ENCODE results near the gene VPS52.

The VPS52 gene

DNA sequence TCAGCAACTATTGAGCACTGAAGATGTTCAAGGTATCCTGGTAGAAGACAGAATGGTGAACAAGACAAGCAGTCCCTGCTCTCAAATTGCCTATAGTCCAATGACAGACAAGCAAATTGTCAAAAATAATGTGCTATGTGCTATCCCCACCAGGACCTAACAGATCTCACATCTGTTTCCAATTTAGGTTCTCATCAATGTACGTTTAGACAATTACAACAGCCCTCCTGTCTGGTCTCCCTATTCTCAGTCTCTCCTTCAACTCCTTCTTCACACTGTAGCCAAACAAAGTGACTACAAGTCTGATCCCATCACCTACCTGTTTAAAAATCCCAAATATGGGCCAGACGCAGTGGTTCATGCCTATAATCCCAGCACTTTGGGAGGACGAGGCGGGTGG lies 34.7 kb upstream of the VPS52 start:
- no peak for DNase-seq

DNA sequence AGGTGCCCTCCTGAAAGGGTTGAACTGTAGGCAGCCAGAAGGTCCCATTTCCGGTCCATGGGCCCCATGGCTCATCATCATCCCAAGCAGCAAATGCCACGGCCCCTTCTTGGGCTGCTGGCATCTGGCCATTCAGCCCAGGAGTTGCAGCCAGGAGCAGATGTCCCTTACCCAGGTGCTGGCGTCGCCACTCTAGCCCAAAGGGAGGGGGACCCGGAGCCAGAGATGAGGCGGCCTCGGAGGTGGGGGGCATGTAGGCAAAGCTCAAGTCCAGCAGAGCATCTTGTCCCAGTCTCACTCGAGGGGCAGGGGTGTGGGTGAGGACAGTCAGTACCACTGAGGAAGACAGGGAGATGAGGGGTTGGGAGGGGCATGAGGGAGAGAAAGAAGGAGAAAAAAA lies 33.4 kb upstream of the VPS52 start:
- no peak for DNase-seq

DNA sequence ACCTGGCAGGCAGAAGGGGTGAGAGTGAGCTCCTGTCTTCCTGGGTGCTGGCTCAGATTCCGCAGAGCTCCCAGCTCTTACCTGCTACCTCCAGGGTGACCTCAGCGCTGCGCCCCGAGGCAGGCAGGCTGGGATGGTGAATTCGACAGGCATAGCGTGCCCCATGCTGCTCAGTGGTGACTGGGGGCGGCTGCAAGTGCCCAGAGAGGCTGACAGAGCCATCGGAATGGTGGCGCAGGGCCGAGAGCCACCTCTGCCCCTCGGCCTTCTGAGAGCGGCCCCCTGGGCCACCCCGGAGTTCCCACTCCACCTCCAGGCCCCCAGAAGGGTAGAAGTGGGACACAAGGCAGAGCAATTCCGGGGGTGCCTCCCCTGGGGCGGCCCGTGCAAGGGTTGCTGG lies 32.5 kb upstream of the VPS52 start:
- DNase-seq, result no peak

DNA sequence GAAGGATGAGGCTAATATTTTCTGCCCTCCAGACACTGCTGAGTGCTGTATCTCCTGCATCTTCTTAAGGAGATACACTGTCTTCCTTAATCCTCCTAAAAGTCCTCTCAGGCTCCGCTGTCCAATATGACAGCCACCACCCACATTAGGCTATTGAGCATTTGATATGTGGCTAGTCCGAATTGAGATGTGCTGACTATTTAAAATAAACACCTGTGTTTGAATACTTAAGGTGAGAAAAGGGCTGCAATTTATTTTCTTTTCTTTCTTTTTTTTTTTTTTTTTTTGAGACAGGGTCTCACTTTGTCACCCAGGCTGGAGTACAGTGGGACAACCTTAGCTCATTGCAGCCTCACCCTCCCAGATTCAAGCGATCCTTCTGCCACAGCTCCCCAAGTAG lies 30.2 kb upstream of the VPS52 start:
- no peak for DNase-seq

DNA sequence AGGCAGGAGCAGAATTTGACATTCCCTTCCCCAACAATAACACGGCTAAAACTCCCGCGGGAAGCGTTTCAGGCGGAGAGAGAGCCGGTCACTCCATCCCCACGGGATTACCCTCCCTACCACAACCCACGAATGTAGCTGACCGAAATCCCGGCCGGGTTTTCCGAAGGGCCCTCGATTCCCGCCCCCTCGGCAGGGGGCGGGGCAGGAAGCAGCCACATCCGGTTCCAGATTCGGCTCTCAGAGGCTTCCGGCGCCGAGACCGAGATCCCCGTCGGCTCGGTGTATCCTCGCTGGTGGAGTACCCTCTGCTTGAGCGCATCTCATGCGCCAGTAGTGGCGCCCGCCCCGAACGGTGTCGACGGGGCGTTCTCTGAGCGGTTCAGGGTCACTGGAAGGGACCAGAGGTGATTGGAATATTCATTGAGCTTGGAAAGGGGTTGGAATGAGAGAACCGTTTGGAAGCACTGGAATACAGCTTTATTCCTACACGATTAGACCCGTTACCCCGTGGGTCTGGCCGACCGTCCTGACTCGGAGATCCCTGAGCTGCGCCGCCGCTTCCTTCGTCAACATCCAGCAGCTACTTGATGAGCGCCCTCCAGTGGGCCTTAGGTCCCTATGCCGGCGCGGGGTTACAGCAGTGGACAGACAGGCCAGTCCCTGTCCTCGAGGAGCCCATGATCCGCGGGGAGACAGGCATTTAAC lies 27.7 kb upstream of the VPS52 start:
- peak; percentile 46 to 92 (median 83) for DNase-seq

DNA sequence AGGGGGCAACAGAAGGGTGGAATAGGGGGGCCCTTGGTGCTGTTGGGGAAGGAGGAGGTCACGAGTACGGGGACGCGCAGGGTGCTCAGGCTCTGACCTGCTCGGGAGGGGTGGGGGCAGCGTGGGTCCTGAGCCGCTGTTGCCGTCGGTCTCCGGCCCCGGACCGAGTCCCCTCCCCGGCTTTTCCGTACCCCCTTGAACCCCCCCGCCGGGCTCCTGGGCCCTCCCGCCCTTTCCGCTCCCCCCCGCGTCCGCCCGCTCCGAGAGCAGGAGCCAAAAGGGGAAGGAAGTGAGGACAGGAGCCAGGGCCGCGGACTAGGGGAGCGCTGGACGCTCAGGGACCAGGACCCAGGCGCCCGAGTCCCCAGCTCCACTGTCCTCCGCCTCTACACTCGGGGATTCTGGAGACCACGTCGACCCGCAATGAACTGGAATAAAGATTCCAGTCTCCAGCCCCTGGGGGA lies 27.1 kb upstream of the VPS52 start, which contains the start of gene RGL2:
TSS of gene RGL2 (minus strand) at position 170 of the 464 bp plus-strand sequence. CDS start 332 bp downstream, outside the sequence.
- peak in 51 of 56 donors; percentile 41 to 87 (median 75) for DNase-seq

DNA sequence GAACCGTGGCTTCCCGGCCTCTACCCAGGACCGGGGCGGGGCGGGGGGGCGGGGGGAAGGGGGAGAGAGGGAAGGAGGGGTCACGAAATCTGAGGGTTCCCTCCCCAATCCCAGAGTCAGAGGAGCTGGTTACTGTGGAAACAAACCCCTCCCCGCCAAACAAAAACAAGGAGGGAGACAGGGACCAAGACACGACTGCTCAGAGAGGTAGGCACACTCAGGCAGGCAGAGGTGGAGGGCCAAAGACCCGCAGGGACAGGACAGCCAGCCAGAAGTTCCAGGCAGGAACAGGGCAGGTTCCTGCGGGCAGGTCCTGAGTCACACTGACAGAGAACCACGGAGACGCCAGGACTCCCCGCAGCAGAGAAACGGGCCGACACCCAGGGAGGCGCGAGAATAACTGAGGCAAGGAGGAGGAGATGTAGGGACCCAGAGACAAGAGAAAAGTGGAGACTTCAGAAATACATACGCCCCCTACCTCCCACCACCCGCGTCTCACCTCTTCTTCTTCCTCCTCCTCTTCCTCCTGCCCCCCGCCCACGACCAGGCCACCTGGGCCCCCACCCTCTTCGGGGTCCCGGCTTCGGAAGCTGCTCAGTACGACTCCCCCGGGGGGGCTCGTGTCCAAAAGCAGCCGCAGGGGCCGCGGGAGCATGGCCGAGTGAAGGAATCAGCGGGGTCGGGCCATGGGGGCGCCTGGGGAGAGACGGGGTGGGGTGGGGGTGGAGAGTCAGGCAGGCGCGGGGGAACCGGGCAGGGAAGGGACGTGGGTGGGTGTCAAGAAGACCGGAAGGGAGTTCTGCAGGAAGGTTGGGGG lies 26.5 kb upstream of the VPS52 start:
- peak in 29 of 56 donors; percentile 12 to 65 (median 28) for DNase-seq

DNA sequence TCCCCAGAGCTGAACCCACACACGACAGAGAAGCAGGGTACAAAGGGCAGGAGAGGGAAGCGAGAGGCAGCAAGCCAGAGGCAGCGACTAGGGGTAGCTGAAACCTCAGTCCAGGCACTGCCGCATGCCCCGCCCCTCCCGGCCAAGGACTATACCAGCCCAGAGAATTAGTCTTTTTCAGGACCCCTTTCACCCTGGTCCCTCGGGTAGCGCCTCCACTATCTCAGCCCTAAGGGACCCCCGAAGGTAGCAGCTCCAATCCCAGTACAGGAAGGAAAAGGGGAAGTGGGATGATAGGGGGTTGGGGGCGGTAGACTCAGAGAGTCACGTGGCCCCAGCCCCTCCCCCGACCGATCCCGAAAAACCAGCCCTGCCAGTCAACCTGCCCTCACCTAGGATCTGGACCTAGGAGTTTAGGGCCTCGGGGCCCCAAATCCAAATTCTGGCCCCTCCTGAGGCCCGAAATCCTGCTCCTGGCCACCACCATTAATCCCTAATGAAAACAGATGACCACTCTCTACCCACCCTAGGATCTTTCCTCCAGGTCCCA lies 25.8 kb upstream of the VPS52 start:
- peak in 4 of 56 donors; percentile 20 to 29 (median 23) for DNase-seq

DNA sequence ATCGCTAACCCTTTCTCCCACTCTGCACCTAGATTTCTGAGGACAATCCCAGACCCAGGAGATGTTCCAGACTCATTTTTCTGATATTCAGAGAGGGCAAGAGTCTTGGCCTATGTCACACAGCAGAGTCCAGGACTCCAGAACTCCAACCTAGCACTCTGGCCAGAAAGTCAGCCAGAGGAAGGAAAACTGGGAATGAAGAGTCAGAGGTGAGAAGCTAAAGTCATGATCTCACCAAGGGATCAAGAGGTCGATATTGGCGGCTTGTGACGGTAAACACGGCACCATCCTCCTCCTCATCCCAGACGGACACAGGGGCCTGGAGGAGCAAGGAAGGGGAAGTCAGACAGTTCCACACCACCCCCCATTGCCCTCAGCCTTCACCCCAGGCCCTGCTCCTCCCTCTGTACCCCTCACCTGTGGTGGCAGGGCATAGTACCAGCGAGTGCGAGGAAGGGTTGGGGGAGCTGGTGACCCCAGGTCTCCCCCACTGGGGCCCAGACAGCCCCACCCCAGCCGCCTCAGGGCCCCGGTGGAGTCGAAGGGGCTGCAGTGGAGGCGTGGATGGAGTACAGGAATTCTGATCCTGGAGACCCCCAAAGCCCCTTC lies 25.2 kb upstream of the VPS52 start:
- no peak for DNase-seq

DNA sequence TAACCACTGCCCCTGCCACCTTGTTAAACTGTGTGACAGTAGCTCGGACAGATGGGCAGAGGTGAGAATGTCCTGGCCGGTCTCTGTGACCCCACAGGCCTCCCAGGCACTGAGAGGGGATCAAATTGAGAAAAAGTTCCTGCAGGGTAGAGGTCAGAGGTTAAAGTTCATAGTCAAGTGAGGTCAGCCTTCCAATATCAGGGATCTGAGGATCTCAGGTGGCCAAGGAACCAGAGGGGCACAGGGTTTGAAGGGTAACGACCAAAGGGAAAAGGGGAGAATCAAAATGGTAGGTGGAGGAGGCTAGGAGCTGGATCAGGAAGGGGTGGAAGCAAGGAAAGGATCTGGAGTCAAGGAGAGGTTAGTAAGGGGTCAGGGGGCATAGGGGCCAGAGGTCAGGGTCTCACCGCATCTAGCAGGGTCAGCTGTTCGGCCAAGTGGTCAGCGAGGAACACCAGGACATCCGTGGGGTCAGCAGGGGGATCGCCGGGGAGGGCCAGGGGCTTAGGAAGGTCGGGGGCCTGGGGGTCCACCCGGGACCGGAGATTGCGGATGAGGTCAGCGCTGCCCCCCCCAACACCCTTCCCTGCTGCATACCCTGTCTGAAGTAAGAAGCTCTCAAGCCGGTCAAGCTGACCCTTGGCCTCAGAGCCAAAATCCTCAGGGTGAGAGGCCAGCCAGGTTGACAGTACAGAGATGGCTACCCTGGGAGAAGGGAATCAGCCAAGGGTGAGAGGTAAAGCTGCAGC lies 24.1 kb upstream of the VPS52 start:
- DNase-seq, result no peak

DNA sequence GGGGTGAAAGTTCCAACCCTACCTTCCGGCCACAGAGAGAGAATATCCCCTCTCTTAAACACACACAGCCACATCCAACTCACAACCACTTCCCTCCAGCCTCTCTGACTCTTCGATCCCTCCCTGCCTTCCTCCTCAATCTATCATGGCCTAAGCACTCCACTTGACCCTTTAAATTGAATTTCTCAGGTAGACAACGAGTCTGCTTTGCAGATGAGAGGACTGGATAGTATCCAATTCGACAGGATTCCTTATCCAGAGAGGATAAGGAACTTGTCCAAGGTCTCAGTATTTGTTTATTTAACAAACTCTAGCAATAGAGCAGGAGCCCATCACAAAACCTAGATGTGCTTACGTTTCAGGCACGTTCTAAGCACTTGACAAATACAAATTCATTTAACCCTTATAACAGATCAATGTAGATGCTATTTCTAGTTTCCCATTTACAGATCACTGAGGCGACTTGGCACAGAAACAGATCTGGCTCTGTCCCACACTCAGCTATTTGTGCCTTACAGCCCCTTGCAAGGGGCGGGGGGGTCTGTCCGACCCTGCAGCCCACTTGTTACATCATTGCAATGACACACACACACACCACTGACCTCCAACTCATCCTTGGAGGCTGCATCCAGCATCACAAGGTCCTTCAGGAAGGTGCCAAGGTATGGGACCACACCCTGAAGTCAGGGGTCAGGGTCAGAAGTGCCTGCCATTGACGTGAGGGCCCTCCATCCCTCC lies 22.6 kb upstream of the VPS52 start:
- no peak for DNase-seq

DNA sequence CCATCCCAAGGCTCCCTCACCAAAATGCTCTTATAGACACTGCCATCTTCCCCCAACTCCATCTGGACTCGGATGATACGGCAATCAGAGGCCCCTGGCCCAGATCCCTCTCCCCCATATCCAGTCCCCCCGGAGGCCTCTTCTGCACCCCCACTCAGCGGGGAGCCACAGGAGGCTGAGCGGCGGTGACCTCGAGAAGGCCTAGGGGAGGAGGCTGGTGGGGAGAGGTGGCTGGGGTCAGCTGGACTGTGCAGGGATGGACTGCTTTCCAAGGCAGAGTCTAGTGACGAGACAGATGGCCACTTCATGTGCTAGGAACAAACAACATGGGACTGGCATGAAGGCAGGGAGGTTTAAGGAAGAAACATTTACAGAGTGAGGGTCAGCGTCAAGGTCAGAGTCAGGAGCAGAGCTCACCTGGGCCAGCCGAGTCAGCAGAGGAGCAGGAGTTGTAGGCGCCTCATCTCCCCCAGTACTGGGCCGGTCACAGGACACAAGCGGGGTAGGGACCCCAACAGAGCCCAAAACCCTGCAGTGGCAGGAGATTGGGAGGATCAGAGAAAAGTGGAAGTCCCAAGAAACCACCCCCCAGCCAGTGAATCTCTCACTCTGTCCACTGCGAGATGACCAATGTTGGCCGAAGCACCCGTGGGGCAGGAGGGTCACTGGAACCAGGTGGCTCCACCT lies 21.5 kb upstream of the VPS52 start:
- DNase-seq, result no peak

DNA sequence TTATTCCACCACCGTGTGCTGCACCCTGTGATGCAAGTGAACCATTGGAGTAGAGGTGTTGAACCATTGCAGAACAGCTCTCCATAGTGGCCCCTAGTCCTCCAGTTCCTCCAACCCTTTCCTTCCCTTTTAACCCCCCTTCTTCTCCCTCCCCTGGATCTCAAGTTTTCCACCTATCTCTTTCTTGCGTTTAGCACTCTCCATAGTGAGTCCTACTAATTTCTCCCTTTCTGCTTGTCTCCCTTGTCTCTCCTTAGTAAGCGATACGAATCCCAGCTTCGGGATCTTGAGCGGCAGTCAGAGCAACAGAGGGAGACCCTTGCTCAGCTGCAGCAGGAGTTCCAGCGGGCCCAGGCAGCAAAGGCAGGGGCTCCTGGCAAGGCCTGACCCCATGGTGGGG lies 18.8 kb upstream of the VPS52 start:
- DNase-seq, result no peak

DNA sequence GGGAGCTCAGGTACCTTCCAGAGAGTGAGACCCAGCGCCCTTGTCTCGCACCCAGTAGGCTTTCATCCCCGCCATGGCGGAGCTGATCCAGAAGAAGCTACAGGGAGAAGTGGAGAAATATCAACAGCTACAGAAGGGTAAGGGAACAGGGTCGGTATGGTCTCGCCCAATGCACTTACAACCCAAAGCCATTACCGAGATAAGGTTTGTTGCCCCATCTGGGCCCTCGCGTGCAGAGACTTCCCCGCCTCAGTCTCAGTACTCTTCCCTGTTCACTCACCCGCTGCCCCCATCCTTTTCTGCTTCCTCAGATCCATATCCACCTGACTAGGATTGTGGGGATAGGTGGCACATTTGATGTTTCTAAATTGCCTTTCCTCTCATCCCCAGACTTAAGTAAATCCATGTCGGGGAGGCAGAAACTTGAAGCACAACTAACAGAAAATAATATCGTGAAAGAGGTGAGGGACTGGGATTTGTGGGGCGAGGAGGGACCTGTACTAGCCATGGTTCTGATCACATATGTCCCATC lies 18.2 kb upstream of the VPS52 start:
- no peak for DNase-seq

DNA sequence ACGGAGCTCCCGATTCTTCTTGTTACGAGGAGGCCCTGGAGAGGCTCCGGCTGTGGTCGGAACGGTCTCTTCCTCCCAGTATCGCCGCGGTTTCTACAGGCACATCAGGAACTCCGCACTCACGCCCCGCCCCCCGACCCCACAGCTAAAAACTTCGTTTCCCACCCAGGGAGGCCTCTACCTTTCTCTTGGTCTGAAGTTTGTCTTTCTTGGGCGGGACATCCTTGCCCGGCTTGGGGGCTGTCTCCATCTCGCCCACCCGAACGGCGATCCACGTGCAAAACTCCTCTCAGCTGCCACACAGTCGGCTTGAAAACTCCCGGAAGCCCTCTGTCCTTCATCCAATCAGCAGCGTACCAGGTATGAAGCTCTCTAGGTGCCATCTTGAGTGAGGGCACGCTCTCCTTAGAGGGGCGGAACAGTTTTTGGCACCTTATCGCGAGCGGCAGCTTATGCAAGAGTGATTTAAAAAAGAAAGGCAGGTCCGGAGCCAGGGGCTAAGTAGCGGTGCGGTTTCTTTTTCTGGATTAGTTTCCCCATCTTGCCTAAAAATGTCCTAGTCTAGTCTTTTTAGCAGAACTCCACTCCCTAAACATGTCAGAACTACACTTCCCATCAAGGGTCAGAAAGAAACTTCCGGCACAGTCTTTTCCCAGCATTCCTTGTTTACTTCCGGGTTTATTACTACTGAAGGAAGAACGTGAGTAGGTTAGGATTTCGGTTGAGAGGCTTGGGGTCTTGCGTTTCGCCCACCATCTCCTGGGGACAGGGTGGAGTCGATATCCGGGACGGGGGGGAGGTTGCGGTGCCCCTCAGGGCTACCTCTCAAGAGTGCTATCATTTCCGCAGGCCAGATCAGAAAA lies 17.5 kb upstream of the VPS52 start, which contains the start of the genes PFDN6 and WDR46:
TSS of gene PFDN6 (plus strand) at position 681 of the 863 bp plus-strand sequence. CDS start 256 bp downstream, outside the sequence.
TSS of gene WDR46 (minus strand) at position 319 of the 863 bp plus-strand sequence. CDS start at position 250, 69 bp downstream.
- peak in 55 of 56 donors; percentile 34 to 98 (median 85) for DNase-seq

DNA sequence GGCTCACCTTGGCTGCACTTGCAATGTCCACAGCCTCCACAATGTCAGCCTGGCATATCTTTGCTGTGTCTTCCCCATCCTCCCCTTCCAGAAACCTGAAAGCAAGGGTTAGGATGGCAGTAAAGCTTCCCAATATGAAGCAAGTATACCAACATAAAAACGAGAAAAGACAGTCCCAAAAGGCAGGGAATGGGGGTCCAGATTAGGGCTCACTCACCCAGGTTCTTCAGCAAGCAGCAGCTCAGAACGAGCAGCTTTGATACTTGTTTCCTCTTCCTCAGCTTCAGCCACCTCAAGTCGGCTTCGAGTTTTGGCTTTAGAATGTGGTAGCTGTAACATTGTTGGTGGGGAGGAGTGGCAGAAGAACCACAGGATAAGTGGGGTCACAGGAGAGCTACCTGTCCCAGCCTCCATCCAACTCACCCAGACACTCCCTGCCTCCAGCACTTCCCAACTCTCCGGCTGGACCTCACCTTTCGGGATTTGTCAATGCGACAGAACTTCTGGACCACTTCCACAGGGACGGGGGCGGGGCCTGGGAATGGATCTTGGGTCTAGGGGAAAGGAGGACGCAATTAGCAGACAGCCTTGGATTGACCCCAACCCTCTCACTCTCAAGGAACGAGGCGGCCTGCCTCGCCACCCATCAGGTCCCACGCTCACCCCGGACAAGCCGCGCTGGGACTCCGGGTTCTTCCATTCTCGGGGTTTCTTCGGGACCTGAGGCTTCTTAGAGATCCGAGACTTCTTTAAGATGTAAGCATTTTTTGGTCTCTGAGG lies 16.7 kb upstream of the VPS52 start:
- DNase-seq, result no peak

Measured in amygdala (tissue), 56 donors.